Stimulated activated CD4-positive, alpha-beta T cell treated with anti-CD3 and anti-CD28 coated beads, Interleukin-2, amount 100 ng/mL, for 48 hours (primary cell): ENCODE measurements around the gene GPR135.

Source experiments
- DNase-seq, 2 donors: peaks; one replicate each; pipeline ENCODE4 v3.0.0-alpha.2; 2020

GPR135 gene, protein sequence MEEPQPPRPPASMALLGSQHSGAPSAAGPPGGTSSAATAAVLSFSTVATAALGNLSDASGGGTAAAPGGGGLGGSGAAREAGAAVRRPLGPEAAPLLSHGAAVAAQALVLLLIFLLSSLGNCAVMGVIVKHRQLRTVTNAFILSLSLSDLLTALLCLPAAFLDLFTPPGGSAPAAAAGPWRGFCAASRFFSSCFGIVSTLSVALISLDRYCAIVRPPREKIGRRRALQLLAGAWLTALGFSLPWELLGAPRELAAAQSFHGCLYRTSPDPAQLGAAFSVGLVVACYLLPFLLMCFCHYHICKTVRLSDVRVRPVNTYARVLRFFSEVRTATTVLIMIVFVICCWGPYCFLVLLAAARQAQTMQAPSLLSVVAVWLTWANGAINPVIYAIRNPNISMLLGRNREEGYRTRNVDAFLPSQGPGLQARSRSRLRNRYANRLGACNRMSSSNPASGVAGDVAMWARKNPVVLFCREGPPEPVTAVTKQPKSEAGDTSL

DNA sequence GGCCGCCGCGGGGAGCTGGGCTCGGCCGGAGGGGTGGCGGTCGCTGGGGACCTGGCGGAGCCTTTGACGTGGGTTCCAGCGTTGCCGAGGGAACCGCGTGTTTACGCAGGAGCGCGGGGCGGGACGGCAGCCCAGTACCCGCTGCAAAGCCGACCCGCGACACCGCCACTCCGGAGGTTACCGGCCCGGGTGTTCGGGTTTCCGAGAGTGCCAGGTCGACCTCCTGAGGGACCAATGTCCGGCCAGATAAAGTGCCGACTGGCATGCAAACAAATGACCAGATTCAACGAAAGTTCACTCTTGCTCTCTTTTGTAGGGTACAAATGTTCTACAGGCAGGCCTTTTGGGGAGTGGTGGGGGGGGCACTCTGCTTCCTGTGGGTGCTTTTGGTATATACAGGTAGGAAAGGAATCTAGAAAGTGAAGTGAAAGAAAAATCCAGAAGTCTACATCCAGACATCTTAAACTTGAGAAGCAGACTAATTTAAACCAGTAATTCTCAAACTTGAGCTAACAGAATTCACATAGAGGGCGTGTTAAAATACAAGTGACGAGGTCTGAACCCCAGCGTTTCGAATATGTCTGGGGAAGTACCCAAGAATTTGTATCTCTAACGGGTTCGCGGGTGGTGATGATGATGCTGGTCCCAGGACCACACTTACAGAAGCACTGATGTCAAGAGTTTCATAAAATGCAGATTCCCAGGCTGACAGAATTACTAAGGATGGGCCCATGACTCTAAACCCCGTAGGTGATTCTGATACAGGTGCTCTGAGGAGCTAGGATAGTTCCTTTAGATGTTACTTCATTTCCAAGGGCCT, at the start of gene GPR135:
TSS of gene GPR135 (minus strand) at position 65 of the 820 bp plus-strand sequence. CDS start 154 bp downstream, outside the sequence.
- DNase-seq, result peak; percentile 5 to 16

DNA sequence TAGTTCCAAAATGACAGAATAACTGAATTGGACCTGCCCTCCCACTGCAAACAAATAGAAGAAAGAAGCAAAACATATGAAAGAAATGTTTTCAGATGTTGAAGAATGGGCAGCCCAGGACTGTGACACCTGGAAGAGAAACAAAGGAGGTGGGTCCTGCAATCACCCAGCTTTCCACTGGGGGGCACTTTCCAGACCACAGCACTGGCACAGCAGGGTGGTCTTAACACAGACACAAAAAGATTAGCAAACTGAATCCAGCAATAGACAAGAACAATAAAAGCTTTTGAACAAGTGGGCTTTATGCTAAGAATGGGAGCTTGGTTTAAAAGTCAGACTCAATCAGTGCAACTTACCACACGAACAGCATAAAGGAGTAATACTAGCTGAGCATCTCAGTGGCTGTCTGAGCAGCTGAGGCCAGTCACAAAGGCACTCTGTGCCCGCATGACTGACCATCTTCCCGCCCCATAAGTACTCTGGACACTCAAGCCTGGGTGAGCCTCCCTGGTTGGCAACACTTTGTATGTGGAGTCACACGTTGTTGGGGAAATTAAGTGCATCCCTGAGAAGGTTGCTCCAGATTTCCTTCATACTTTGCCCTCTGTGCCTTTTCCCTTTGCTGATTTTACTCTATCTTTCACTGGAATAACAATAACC, 46.9 kb upstream of the GPR135 start:
- DNase-seq, result no peak

DNA sequence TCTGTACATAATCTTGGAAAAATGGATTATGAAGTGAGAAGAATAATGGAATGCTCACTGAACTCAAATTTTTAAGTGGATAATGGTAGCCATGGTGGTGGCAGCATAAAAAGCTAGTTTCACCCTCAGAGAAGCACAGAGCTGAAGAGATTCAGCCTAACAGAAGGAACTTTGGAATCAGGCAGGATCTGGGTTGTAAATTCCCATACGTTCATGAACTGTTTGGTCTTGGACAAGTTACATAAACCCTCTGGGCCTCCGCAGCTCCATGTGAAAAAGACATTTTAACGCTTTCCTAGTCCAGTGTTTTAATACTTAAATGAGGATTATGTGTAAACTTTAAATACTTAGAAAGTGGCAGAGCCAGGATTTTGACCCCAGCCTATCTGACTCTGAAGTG, 45.8 kb upstream of the GPR135 start:
- DNase-seq, result no peak

DNA sequence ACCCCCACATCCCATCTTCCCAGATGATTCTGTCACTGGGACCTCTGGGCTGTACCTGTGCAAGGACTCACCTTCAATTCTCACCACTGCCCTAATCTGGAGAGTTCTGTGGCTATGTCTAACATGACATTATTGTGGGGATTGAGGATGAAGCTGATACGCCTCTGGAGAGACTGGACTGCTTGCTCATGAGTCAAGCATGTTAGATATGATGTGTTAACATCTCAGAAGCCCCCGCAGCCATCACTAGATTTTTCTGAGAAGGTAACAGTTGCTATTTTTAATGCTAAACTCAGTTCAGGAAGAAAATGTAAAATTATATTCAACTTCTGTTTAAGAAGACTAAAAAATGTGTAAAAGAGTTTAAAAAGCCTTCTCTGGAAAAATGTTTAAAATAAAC, 44.8 kb upstream of the GPR135 start:
- DNase-seq, result no peak

DNA sequence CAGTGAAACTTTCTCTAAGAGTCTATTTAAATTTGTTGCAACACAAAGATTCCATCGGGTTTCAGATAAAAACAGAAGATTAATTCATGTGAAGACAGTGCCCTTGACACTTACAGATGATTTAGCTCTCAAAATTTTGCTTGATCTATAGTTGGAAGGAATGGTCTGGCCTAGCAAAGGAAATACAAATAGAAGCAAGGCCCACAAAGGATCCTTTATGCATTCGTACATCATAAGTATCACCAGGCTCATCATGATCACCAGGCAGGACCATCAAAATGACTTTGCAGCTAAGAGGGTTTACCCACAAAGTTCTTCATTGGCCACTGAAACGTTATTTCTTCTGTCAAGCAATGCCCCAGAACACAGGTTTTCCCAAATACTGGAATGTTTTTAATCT, 43.9 kb upstream of the GPR135 start:
- DNase-seq, result no peak

DNA sequence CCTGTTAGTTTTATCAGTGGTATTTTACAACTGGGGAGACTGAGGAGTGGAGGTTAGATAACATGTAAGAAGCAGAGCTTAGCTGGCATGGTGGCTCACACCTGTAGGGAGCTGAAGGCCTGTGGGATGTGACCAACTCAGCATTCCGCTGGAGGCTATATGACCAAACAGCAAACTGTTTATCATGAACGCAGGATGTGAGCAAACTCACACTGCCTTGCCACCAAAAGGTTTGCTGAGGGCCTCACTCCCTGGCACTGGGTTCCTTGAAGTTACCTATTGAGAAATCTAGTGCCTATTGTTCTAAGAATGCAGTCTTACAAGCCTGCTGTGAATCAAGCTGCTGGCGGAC, 42.5 kb upstream of the GPR135 start:
- no peak for DNase-seq

DNA sequence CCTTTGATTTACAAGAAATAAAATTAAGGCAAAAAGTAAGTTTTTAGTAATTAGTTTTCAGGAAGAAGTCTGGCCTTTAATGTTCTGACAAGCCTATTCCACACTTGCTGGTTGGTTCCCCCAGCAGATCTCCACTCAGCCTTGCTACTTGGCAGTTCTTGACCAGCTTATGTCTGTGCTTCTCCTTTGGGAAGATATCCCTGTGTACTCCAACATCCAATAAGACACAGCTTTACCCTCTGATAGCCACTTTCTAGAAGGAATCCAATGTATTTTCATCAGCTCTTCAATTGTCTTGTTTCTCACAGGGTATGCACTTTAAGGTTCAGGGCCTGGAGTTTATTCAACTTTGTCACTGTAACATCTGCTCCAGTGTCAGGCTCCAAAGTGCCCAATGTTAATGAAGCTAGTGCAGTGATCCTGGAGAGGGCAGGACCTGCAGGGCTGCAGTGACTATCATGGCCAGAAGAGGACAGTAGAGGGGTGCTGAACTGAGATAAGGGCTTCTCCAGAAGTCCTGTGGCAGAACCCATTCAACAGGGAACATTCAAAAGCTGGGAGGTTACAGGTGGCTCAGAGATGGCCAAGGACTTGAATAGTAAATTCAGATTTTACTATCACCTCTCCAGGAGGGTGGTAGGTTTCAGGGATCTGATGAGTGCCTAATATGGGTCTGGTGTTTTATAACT, 42.0 kb upstream of the GPR135 start:
- DNase-seq, result peak; percentile 31 to 41

DNA sequence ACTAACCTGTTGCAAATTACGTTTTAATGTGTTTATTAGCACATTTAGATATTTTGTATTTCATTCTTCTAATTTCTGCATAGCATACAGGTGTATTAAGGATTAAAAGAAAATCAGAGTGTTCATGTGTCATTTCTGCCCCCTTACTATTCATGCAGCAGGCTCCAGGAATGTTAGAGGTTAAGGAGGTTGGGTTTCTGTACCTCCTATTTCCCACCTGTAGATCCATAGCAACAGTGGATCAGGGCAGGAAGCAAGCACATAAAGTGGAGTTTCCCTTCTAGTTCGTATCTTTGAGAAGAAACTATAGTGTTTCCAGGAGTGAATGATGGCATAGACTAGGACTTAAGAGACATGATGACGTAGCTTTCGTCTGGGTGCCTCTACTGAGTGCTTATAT, 38.1 kb upstream of the GPR135 start:
- DNase-seq, result no peak

DNA sequence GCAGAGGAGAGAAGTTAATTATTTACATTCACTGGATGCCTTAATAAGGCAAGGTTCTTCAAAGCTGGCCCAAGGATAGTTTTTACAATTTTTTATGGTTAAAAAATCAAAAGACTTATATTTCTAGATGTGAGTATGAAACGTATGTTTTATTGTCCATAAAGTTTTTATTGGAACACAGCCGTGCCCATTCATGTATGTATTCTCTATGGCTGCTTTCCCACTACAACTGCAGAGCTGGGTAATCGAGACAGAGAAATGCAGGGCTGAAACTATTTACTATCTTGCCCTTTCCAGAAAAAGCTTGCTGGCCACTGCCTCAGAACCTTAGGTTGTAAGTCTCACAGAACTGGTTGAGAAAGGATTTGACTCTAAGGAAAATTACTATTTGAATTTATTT, 35.6 kb upstream of the GPR135 start:
- DNase-seq, result no peak

DNA sequence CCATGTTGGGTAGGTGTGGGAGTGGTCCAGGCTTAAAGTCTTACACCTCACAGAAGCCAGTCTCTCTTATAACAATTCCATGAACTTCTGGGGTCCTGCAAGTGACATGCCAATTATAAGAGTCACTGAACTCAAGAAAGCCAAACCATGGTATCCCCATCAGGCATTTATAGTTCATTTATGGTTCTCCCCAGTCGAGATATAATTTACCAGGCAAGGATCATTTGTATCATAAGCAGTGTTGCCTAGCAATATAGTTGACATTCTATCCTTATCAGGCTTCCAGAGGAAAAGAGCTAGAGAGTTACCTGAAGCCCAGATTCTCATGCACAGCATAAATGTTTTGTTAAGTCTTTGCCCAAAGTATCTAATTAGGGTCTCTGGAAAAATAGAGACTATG, 27.2 kb upstream of the GPR135 start:
- no peak for DNase-seq

DNA sequence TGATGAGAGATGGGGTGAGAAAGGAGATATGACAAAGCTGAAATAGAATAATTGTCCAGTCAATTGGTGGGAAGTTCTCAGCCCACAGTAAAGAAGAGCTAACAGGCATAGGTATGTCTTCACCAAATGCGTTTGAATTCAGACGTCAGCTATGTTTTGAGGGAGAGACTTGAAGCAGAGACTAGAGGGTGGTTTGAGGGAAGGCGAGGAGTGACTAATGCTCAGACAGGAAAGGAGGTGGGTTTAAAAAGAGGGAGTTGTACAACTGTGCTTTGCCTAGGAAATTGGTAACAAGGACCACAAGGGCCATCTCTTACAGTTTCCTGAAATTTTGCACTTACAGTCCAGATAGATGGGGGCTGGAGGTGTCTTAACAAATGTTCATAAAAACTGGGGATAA, 25.6 kb upstream of the GPR135 start:
- no peak for DNase-seq

DNA sequence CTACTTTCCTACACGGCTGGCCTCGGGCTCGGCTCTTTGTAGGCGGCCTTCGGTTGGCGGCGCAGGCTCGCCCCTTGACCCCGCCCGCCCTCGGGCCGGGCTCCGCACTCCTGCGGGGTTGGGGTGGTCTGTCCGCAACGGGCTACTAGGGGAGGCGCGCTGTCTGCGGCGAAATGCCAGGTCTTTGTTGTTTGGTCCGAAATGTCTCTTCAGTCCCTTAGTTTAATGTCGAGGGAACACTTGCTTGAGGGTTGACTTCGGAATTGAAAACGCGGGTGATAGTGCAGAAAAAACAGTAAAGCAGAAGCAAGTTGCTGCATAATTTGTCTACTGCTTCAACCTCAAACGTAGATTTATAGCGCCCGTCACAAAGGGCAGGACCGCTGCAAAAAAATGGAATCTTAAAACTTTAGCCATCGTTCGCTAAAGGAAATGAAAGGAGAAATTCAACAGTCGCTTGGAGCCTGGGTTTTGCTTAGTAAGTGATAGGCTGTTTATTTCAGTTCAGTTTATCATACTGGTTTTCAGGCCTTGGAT, 19.5 kb upstream of the GPR135 start:
- no peak for DNase-seq

DNA sequence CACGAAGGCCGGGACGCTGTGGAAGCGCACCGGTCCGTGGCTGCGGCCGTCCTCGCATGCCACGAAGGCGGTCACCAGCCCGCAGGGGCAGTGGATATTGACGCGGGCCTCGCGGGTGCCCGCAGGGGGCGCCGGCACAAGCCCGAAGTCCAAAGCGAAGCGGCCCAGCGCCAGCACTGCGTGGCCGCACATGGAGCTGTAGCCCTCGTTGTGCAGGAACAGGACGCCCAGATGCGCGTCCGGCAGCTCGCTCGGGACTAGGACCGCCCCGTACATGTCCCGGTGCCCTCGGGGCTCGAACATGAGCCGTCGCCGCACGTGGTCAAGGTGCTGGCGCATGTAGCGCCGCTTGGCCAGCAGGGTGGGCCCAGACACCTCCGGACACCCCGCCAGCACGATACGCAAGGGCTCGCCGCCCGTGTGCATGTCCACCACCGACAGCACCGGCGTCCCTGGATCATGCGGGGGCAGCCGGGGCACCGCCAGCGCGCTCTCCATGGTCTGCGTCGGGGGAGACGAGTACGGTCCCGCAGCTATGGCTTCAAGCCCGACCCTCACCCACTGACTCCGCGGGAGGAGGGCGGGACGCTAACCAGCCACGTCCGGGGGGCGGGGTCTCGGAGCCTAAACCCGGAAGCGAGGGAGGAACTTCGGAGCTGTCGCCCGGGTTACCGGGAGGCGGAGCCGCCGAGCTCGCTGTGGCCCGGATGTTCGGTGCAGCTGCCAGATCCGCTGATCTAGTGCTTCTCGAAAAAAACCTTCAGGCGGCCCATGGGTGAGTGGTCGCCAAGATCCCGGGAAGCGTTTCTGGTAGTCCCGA, 18.8 kb upstream of the GPR135 start, which contains the start of the genes JKAMP and L3HYPDH:
TSS of gene JKAMP (plus strand) at position 699 of the 820 bp plus-strand sequence. CDS start at position 772, 73 bp downstream.
TSS of gene L3HYPDH (minus strand) at position 590 of the 820 bp plus-strand sequence. CDS start at position 498, 92 bp downstream.
- peak; percentile 97 for DNase-seq

DNA sequence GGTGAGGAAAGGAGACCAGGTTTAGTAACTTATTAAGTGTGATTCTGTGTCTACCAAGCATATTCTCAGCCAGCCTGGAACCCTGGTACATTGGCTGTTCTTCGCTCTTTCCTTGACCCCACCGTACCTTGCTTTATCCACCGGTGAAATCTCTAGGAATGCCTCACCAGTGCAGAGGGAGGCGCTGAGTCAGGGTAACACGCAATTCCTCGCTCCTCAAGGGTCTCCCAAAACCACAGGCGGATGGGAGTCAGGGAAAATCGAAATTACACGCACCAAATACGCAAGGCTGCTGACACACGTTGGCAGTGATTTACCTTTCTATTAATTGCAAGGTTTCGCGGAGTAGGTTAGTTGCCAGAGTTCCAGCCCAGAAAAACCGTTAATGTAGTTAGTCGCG, 18.2 kb upstream of the GPR135 start:
- DNase-seq, result no peak

DNA sequence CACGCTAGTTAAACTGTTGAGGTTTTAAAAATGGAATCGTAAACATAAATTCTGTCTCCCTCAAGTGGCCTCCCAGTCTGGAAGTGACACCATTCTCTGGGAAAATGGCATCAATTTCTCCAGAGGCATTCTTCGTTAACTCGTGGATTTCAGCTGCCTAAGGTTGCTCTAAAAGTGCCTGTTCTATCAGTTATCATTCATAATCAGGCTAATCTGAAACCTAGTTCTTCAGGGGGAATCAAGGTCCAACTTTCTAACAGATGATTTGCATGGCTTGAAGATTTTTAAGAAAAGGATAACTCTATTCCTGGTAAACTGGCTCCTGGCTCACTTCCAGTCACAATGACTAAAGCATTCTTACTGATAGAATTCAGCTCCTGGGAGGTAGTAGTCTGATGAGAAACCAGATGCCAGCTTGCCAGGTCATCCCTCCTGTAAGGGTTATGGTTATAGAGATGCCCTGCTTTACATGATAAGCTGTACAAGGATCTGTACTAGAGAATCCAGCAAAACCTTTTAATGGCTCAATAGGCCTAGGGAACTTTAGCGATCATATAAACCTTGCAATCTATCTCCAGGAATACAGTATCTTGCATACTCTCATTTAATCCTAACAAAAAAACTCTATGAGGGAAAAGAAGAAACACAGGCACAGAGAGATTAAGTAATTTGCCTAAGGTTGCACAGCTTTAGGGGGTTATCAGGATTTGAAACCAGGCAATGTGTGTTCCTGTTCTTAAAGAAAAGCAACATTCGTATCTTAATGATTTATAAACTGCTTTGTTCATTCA, 17.6 kb upstream of the GPR135 start:
- DNase-seq, result no peak

DNA sequence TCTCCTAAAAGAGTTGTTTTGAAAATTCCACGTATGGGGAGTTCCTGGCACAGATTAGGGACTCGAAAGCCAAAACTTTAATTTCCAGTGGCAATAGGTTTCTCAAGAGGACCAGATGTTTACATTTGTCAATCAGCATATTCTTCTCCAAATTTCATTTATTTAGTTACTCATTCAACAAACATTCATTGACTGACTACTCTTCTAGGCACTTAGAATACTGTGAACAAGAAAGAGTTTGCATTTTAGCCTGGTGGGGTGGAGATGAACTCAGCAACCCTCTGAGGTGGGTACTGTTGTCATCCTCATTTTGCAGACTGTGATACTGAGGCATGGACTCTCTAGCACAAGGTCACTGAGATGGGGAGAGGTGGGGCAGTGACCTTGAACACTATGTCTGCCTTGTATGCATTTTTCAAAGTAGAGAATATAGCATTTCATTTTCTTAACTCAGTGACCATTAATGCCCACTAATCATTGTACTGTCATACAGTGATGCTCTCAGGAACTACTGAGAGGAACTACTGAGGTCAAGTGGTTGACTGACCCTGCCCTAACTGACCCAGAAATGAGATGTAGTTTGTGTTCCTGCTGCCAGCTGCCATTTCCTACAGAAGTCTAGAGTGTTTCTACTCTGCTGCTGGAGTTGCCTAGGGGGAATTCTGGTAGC, 16.8 kb upstream of the GPR135 start:
- no peak for DNase-seq

DNA sequence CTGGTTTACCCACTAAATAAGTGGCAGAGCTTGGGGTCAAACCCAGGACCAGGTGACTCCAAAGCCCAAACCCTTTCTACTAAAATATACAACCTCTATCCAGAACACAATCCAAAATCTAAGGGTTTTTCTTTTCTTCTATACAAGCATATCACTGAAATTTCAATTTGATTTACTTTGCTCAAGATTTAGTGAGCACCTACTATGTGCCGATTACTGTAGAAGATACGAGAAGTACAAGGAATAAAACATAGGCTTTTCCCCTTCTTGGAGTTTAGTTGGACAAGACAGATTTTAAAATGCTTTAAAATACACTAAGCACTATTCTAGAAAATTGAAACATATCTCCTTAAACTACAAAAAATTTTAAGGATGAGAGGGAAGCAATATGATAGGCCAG, 16.2 kb upstream of the GPR135 start:
- no peak for DNase-seq

DNA sequence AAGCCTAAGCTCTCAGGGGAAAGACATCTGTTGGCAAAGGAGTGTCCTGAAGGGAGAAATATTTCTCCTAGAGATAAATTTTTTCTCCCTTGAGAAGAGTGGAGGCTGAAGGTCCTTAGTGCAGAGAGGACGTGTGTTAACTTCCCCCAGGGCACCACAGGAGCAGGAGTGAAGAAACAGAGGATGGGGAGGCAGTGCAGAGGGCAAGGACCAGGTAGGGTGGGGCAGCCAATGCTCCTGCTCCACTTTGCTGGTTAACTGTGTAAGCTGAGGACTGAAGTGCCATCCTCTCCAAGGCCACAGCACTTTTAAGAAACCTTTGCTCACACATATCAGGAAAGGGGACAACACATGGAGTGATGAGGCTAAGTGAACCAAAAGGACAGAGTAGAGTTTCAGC, 15.0 kb upstream of the GPR135 start:
- no peak for DNase-seq

DNA sequence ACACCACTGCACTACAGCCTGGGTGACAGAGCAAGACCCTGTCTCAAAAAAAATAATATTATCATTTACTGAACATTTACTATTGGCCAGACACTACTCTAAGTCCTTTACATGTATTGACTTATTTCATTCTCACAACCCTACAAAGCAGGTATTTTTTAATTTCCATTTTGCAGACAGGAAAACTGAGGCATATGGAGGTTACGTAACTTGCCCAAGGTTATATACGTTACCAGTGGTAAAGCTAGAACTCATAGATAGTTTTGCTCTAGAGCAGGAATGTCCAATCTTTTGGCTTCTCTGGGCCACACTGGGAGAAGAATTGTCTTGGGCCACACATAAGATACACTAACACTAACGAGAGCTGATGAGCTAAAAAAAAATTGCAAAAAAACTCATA, 13.4 kb upstream of the GPR135 start:
- DNase-seq, result no peak

DNA sequence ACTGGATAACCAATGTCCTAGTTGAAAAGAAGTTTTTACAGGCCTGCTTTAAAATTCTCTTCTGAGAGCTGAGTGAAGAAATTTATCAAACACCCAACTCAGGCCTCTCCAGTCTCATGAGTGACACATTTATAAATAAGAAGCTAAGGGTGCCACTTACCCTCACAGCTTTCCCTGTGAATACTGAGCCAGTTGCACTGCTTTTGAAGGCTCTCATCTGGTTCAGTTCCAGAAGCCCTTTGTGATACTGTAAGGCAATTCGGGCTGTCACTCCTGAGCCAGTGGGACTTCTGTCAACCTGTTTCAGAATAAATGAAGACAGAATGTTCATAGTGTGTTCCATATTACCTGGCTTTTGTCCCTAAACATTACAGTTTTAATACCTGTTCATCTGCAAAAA, 10.5 kb upstream of the GPR135 start:
- DNase-seq, result no peak
